HG02973 (cell line): Measurements from ENCODE around the gene FAM177B.
A peak's percentile ranks its signal among the peaks of the same experiment; 100 is the strongest.
"Not testable (repeated sequence)": the region's sequence is repeated elsewhere in the genome, so short reads cannot be mapped to it uniquely, and the experiment has no call there.

ENCODE experiments used
- ATAC-seq: cut with Tn5 transposase; IDR thresholded peaks from one replicate; pipeline ENCODE4 v1.9.1; 2021; ENCODE audit warnings: moderate library complexity; ENCODE audit not compliant: unreplicated experiment

Gene FAM177B

GRCh38 chr1:222739465-222739864 is 2.5 kb downstream of the FAM177B start:
- no peak for ATAC-seq

GRCh38 chr1:222739929-222740328 is 2.9 kb downstream of the FAM177B start:
- ATAC-seq: no peak

- not testable (repeated sequence) for ATAC-seq
These were observed 4.8 kb downstream of the FAM177B start for GRCh38 chr1:222741630-222742457.

- no peak for ATAC-seq
These were observed 12.9 kb downstream of the FAM177B start for GRCh38 chr1:222749927-222750326.

- peak; percentile 74 for ATAC-seq
These were observed 13.6 kb downstream of the FAM177B start for GRCh38 chr1:222750651-222751050.

- no peak for ATAC-seq
These were observed 14.3 kb downstream of the FAM177B start for GRCh38 chr1:222751255-222751654.

- ATAC-seq: no peak
These were observed 17.6 kb downstream of the FAM177B start for GRCh38 chr1:222754366-222755139.

- ATAC-seq: no peak
These were observed 20.8 kb downstream of the FAM177B start for GRCh38 chr1:222757646-222758268.

- no peak for ATAC-seq
These were observed 22.5 kb downstream of the FAM177B start for GRCh38 chr1:222759451-222760035.

GRCh38 chr1:222761083-222761482 is 24.1 kb downstream of the FAM177B start:
- ATAC-seq: no peak

GRCh38 chr1:222762178-222762577 is 25.2 kb downstream of the FAM177B start:
- not testable (repeated sequence) for ATAC-seq

- ATAC-seq: no peak
These were observed 30.2 kb downstream of the FAM177B start for GRCh38 chr1:222767152-222767571.

- ATAC-seq: no peak
These were observed 31.6 kb downstream of the FAM177B start for GRCh38 chr1:222768592-222768991.

GRCh38 chr1:222769181-222769580 is 32.2 kb downstream of the FAM177B start:
- ATAC-seq: no peak

- no peak for ATAC-seq
These were observed 33.1 kb downstream of the FAM177B start for GRCh38 chr1:222769971-222770620.

GRCh38 chr1:222772996-222773379 is 36.0 kb downstream of the FAM177B start:
- ATAC-seq: peak; percentile 84

- ATAC-seq: no peak
These were observed 40.5 kb downstream of the FAM177B start for GRCh38 chr1:222777463-222777862.

- ATAC-seq: no peak
These were observed 41.0 kb downstream of the FAM177B start for GRCh38 chr1:222777977-222778376.

GRCh38 chr1:222781251-222781650 is 44.2 kb downstream of the FAM177B start:
- no peak for ATAC-seq

GRCh38 chr1:222783051-222783450 is 46.0 kb downstream of the FAM177B start:
- no peak for ATAC-seq

GRCh38 chr1:222784371-222784770 is 47.4 kb downstream of the FAM177B start:
- no peak for ATAC-seq
